Breast epithelium (tissue), 4 donors: Measurements from ENCODE around the gene TANGO2. TPM values are rescaled to one million over a fixed set of nuclear protein-coding genes. Genes with fewer than 3 reads are reported as not detected.

Source experiments
- DNase-seq, 2 donors: peaks; one replicate each; pipeline ENCODE4 v3.0.0-alpha.2; 2019; ENCODE audit warnings: low spot score in 2 of 2
- H3K27ac ChIP-seq, 2 donors: fragments of 200-600 bp; sonication (generic) in 1 of 2; one replicate each; pipeline ENCODE4 v1.5.1; 2016 to 2019; ENCODE audit warnings: mild to moderate bottlenecking in 1 of 2
- H3K27me3 ChIP-seq, 2 donors: fragments of 200-600 bp; sonication (generic) in 1 of 2; one replicate each; pipeline versions ENCODE4 v1.5.1 to v1.6.0; 2017 to 2019; ENCODE audit warnings: control low read depth in 1 of 2, mild to moderate bottlenecking in 1 of 2
- H3K36me3 ChIP-seq: fragments of 200-600 bp; one replicate; pipeline ENCODE4 v1.5.1; 2019
- H3K4me1 ChIP-seq, 2 donors: fragments of 200-600 bp; sonication (generic); one replicate each; pipeline ENCODE4 v1.5.1; 2016 to 2019; ENCODE audit warnings: control low read depth in 1 of 2
- H3K4me3 ChIP-seq, 3 donors: fragments of 200-600 bp; sonication (generic); 1 replicate in 2 of 3; 2 replicates in 1 of 3; pipeline ENCODE4 v1.5.1; 2016 to 2019; ENCODE audit warnings: mild to moderate bottlenecking in 3 of 3, moderate library complexity in 2 of 3
- H3K9me3 ChIP-seq, 2 donors: fragments of 200-600 bp; sonication (generic) in 1 of 2; one replicate each; pipeline ENCODE4 v1.5.1; 2016 to 2019; ENCODE audit warnings: control low read depth in 1 of 2
- CTCF ChIP-seq, 3 donors: fragments of 450-650 bp; IDR thresholded peaks; one replicate each; pipeline ENCODE4 v1.5.1; 2016 to 2017; ENCODE audit warnings: antibody characterized with exemption in 3 of 3, mild to moderate bottlenecking in 3 of 3, moderate library complexity in 3 of 3
- POLR2A ChIP-seq: fragments of 450-650 bp; IDR thresholded peaks from one replicate; pipeline ENCODE4 v1.6.1; 2016; ENCODE audit warnings: antibody characterized with exemption, mild to moderate bottlenecking, moderate library complexity
- POLR2AphosphoS5 ChIP-seq, 3 donors: sonication (generic); formaldehyde crosslinking; IDR thresholded peaks; one replicate each; pipeline ENCODE4 v1.6.1; 2017; ENCODE audit warnings: antibody characterized with exemption in 3 of 3
- intact Hi-C: fragments of 100-400 bp; cut with DNase I; formaldehyde crosslinking; loops from one replicate; pipeline ENCODE4 v1.15.1; 2023; ENCODE audit warnings: low total_unique reads
- total RNA-seq, 3 donors: library from RNA; depleted of rRNA; stranded (reverse); fragments of >200 nt; gene quantifications; one replicate each; pipeline ENCODE4 v1.1.0, GENCODE V29; 2016

TANGO2 gene
- total RNA-seq, 3 donors from 2014 or later = 25.9 to 55.4 (median 33.4) TPM

DNA sequence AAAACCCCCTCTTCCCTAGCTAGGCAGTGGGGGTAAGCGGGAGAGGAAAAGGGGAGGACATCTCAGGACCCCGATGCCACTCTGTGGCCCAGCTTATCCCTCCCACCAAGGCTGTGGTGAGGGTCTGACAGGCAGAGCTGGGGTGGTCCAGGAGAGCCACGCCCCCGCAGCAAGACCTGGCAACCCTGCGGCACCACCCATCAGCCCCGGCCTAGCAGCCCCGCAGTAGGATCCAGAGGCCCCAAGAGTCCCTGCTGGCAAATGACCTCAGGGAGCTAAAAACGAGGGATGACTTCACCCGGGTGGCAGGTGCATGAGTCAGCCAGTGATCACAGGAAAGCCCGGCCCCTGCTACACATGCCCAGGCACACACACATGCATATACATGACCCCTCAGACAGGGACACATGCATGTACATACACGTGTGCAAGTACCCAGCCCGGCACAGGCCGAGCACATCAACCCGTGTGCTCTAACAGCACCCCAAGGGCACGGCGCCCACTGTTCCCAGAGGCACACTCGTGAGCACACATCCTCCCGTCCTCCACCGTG is 36.6 kb upstream of the TANGO2 start:
- no peak for DNase-seq
- intact Hi-C loops = no loop called here
- no peaks in the 10 kb centered on the region for H3K36me3 ChIP-seq
- TF ChIP-seq CTCF (IDR thresholded peaks at IDR 0.05) = no peak
- TF ChIP-seq POLR2AphosphoS5 (IDR thresholded peaks at IDR 0.05) = no peak
- no peak for TF ChIP-seq POLR2A
- H3K4me1 ChIP-seq = peaks cover 8 to 21% of the 10 kb centered on the region in 2 donors
- H3K9me3 ChIP-seq = no peaks in the 10 kb centered on the region
- H3K27me3 ChIP-seq = no peaks in the 10 kb centered on the region
- no peak overlapping the region for H3K27ac ChIP-seq
- no peak overlapping the region for H3K4me3 ChIP-seq

- intact Hi-C loops = no loop called here
- no peaks in the 10 kb centered on the region for H3K9me3 ChIP-seq
- H3K27ac ChIP-seq = no peak overlapping the region
- no peak for TF ChIP-seq POLR2AphosphoS5 (IDR thresholded peaks at IDR 0.05)
- TF ChIP-seq CTCF (IDR thresholded peaks at IDR 0.05) = no peak
- no peak for TF ChIP-seq POLR2A
- DNase-seq = no peak
- H3K36me3 ChIP-seq = no peaks in the 10 kb centered on the region
- H3K4me1 ChIP-seq = peaks cover 8 to 21% of the 10 kb centered on the region in 2 donors
- peak overlapping the region in 1 of 3 donors; percentile 88 for H3K4me3 ChIP-seq
- H3K27me3 ChIP-seq = no peaks in the 10 kb centered on the region
Measured at GRCh38 chr22:19984851-19985811, 35.8 kb upstream of the TANGO2 start.

- Histone ChIP-seq H3K36me3 (no peaks in the 10 kb centered on the region), H3K27ac (peak overlapping the region; percentile 80 to 90), H3K4me3 (peak overlapping the region; percentile 76 to 88 (median 86)), H3K4me1 (peaks cover 8 to 21% of the 10 kb centered on the region in 2 donors), H3K9me3 (no peaks in the 10 kb centered on the region), H3K27me3 (no peaks in the 10 kb centered on the region)
- TF ChIP-seq POLR2A = no peak
- TF ChIP-seq POLR2AphosphoS5 (IDR thresholded peaks at IDR 0.05) = no peak
- no peak for TF ChIP-seq CTCF (IDR thresholded peaks at IDR 0.05)
- intact Hi-C loops = no loop called here
- DNase-seq = no peak
Measured at GRCh38 chr22:19986011-19986409, 34.9 kb upstream of the TANGO2 start.

- TF ChIP-seq CTCF (IDR thresholded peaks at IDR 0.05) (no peak), POLR2AphosphoS5 (IDR thresholded peaks at IDR 0.05) (peak; percentile 25 to 40 (median 36)), POLR2A (no peak)
- Histone ChIP-seq H3K9me3 (no peaks in the 10 kb centered on the region), H3K36me3 (no peaks in the 10 kb centered on the region), H3K27me3 (no peaks in the 10 kb centered on the region), H3K27ac (peak overlapping the region; percentile 80 to 90), H3K4me1 (peaks cover 8 to 21% of the 10 kb centered on the region in 2 donors), H3K4me3 (peak overlapping the region; percentile 76 to 88 (median 86))
- intact Hi-C loops = no loop called here
- peak; percentile 66 to 81 for DNase-seq
Measured at GRCh38 chr22:19986410-19987341, 34.2 kb upstream of the TANGO2 start.
